Germinal center (tissue), 1 donor: Measurements from ENCODE around the gene TMEM139.
"Not testable (repeated sequence)": the region's sequence is repeated elsewhere in the genome, so short reads cannot be mapped to it uniquely, and the experiment has no call there.

Source experiments
- DNase-seq: peaks from one replicate; pipeline ENCODE4 v3.0.0; 2012; ENCODE audit warnings: mixed read lengths, low spot score

The TMEM139 gene

DNA sequence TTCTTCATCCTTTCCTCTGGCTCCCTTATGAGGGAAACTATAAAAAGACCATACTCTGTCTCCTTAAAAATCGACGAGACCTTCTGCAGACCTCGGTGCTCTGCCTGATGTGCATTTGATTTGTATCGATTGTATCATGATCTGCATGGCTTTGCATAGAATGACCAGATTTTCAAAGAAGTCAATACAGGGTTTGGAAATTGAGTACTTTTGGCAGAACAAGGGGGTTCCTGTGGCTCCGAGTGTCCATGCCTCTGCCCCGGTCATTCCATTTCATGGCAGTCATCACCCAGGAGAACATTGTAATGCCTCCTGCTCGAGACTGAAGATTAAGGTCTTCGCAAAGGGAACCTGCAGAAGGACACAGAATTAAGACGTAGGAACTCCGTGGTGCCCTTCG lies 4.1 kb downstream of the TMEM139 start:
- no peak for DNase-seq

DNA sequence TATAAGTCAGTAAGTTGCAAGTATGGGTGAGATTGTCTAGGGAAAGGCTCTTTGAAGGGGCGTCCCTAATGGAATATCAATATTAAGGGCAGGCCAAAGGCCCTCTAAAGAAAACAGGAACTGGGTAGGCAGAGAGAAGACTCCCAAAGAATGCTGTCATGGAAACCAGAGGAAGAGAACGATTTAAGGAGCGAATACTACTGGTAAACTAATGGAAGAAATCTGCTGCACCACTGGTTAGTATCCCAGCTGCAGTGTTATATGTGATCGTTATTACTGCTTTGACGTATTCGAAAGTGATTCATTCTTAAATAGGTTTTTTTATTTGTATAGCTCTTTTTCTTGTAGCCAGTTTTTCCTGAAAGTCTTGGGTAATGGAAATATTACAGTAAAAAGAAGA lies 4.7 kb downstream of the TMEM139 start:
- no peak for DNase-seq

GRCh38 chr7:143289888-143290287 lies 5.1 kb downstream of the TMEM139 start:
- DNase-seq, result not testable (repeated sequence)

DNA sequence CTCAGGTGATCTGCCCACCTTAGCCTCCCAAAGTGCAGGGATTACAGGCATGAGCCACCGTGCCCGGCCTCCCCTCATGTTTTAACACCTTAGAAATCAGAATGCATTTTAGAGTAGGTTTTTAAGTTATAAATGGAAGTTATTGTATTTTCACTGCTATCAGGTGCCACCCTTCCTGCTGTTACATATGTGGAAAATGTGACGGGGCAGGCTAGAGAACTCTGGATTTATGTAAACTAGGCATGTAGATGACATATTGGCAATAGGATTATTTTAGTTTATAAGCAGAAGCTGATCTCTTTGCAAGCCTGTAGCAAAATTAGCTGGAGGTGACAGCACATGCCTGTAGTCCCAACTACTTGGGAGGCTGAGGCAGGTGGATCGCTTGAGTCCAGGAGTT lies 5.5 kb downstream of the TMEM139 start:
- no peak for DNase-seq

DNA sequence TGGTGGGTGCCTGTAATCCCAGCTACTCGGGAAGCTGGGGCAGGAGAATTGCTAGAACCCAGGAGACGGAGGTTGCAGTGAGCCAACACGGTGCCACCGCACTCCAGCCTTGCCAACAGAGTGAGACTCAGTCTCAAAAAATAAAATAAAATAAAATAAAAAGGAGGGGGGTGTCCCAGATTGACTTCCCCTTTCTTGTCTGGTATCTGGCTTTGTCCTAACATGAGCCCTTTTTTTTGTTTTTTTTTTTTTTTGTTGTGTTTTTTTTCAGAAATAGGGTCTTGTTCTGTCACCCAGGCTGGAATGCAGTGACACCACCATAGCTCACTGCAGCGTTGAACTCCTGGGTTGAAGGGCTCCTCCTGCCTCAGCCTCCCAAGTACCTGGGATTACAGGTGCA lies 8.1 kb downstream of the TMEM139 start:
- no peak for DNase-seq

DNA sequence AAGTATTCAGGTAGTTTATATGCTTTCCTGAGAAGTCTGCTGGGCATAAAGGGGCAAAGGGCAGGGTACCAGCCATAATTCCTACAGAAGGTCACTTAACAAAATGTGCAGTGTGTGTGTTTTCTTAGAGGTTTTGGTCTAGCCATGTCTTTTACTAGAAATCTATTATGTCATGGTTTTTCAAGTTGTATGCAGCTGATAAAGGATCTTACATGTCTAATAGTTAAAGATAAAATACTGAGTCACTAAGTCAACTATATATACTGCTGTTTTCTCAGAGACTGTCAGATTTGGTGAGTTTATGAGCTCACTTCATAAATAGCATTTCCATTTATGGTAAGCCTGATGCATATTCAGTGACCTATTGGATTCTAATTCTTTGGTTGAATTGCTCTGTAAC lies 11.1 kb downstream of the TMEM139 start:
- DNase-seq, result no peak

- DNase-seq, result no peak
Measured at GRCh38 chr7:143296686-143297085, 11.9 kb downstream of the TMEM139 start.

DNA sequence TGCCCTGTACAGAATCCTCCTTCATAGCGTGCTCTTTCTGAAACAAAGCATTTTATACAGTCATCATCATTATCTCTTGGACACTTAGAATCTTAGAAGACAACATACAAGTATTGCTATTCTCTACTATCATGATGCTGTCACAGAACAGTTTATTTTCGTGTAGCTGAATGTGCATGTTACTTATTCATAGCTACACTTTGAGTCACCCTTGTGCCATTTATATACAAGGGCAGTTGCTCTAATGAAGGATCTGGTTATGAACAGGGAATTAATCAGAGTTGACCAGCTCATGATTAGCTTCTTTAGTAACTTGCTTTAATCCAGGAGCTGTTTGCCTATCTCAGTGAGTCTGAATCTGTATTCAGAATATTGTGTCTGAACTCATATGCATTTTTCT lies 14.6 kb downstream of the TMEM139 start:
- DNase-seq, result no peak

DNA sequence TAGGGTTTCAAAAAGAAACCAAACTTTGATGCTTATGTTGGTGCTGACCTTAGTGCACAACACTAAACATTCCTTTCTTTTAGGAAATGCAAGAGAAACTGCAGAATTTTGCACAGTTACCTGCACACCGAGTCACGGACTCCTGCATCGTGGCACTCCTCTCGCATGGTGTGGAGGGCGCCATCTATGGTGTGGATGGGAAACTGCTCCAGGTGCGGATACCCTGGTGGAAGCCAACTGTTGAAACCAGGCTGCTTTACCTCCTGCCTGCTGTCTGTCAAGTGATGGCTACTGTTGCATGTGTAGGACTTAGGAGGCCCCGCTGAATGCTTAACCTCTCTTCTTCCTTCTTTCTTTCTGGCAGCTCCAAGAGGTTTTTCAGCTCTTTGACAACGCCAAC lies 15.1 kb downstream of the TMEM139 start:
- peak; percentile 45 for DNase-seq

GRCh38 chr7:143300959-143301935 lies 16.5 kb downstream of the TMEM139 start:
- no peak for DNase-seq

DNA sequence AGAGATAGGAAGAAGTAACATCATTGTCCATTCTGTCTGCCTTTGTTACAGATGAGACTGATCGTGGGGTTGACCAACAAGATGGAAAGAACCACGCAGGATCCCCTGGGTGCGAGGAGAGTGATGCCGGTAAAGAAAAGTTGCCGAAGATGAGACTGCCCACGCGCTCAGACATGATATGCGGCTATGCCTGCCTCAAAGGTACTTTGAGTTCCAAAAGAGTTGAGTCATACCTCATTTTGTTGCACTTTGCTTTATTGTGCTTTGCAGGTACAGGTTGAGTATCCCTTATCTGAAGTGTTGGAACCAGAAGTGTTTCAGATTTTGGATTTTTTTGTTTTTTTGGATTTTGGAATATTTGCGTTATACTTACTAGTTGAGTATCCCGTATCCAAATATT lies 19.0 kb downstream of the TMEM139 start:
- DNase-seq, result no peak

GRCh38 chr7:143304938-143305337 lies 20.2 kb downstream of the TMEM139 start:
- DNase-seq, result no peak

DNA sequence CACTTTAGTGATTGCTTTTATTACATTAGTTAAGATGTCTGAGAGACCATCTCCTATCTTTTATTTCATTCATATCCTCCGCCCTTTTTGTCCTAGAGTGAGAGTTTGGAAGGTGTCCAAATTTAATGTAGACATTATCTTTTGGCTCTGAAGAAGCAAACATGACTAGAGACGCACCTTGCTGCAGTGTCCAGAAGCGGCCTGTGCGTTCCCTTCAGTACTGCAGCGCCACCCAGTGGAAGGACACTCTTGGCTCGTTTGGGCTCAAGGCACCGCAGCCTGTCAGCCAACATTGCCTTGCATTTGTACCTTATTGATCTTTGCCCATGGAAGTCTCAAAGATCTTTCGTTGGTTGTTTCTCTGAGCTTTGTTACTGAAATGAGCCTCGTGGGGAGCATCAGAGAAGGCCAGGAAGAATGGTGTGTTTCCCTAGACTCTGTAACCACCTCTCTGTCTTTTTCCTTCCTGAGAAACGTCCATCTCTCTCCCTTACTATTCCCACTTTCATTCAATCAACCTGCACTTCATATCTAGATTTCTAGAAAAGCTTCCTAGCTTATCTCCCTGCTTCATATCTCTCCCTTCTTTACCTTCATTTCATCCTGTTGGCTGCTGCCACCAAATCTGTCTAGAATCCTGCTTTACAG lies 20.8 kb downstream of the TMEM139 start:
- peak; percentile 35 for DNase-seq

DNA sequence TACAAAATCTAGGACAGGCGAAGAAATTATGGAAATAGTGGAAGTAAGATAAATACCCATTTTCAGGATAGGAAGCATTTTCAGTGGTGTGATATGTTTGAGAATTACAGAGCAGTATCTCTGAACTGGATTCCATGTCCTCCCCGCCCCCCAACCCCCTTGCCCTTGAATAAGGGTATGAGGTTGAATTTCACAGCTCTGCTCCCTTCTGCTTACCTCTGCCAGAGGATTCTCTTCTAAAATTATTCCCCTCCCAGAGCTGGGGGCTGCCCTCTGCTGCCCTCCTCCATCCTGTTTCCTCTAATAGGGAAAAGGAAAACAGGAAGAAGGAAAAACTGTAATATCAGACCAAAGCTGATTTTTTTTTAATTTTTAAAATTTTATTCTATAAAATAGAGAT lies 23.9 kb downstream of the TMEM139 start:
- no peak for DNase-seq

DNA sequence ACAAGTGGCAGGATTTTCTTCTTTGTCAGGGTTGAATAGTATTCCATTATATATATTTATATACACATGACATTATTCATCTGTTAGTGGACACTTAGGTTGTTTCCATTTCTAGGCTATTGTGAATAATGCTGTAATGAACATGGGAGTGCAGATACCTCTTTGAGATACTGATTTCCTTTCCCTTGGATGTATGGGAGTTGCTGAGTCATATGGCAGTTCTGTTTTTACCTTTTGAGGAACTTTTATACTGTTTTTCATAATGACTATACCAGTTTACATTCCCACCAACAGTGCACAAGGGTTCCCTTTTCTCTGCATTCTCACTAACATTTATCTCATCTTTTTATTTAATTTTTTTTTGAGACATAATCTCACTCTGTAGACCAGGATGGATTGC lies 29.4 kb downstream of the TMEM139 start:
- no peak for DNase-seq

DNA sequence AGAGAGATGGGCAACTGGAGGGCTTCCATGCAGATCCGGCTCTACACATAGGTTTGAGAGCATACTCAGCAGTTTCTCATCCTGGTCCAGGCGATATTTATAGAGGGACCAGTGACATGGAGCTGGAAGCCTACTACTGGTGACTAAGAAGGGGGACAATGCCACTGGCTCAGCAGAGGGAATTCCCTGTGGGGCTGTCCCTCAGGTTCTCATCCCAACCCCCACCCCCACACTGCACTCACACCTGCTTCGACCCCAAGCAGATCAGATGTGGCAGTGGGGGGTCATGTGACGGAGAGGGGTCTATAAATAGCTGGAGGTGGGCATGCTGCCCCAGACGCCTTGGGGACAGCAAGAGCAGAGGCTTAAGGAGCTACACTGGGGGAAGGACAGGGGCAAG lies 31.0 kb downstream of the TMEM139 start, which contains the start of gene CLCN1:
CLCN1 (plus strand) TSS at position 336 of the 400 bp plus-strand sequence. CDS start 102 bp downstream, outside the sequence.
- no peak for DNase-seq

- DNase-seq, result no peak
Measured at GRCh38 chr7:143316492-143316891, 31.7 kb downstream of the TMEM139 start.

- no peak for DNase-seq
Measured at GRCh38 chr7:143318661-143319060, 33.9 kb downstream of the TMEM139 start.

DNA sequence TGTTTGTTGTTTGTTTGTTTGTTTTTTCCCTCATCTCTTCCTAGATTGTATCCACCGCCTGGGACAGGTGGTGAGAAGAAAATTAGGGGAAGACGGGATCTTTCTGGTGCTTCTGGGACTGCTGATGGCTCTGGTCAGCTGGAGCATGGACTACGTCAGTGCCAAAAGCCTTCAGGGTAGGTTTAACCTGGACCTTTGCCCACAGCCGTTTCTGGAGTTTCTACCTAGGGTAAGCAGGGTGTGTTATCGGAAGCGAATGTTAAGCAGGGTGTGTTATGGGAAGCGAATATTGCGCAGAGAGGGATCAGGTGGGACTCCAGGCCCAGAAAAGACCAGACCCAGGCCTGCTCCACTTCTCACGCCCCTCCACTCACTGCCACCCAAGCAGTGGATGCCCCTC lies 35.9 kb downstream of the TMEM139 start:
- no peak for DNase-seq

- no peak for DNase-seq
Measured at GRCh38 chr7:143321242-143321641, 36.5 kb downstream of the TMEM139 start.

GRCh38 chr7:143321734-143322133 lies 37.0 kb downstream of the TMEM139 start:
- no peak for DNase-seq

GRCh38 chr7:143322760-143323633 lies 38.2 kb downstream of the TMEM139 start:
- no peak for DNase-seq
